H1 (cell line): ENCODE results near the gene CLDN7. TPM values are rescaled to one million over a fixed set of nuclear protein-coding genes. Genes with fewer than 3 reads are reported as not detected.

ENCODE experiments used
- BCL11A ChIP-seq, 2 experiments: IDR thresholded peaks; one replicate each; pipeline ENCODE4 v1.6.1; 2011; ENCODE audit warnings: low read depth in 2 of 2, low read length in 2 of 2, mild to moderate bottlenecking in 2 of 2
- CBX8 ChIP-seq: fragments of 300-800, 300-1000 bp; sonication (generic); IDR thresholded peaks from 2 replicates; pipeline ENCODE4 v1.7.1; 2016; ENCODE audit warnings: low read depth, low read length, borderline replicate concordance
- E2F6 ChIP-seq: IDR thresholded peaks from 2 replicates; pipeline ENCODE4 v1.6.1; 2012; ENCODE audit warnings: inconsistent platforms
- EP300 ChIP-seq, 2 experiments: IDR thresholded peaks; 1 replicate in 1 of 2; 2 replicates in 1 of 2; pipeline ENCODE4 v1.6.1; 2011 to 2012; ENCODE audit warnings: low read depth in 2 of 2, low read length in 2 of 2, mild to moderate bottlenecking in 2 of 2, borderline replicate concordance in 1 of 2, inconsistent platforms in 1 of 2, moderate library complexity in 1 of 2
- GABPA ChIP-seq: IDR thresholded peaks from 2 replicates; pipeline ENCODE4 v1.6.1; 2011; ENCODE audit warnings: mild to moderate bottlenecking, low read length, moderate library complexity, borderline replicate concordance; ENCODE audit not compliant: insufficient read depth
- JUND ChIP-seq: IDR thresholded peaks from 2 replicates; pipeline ENCODE4 v1.6.1; 2011; ENCODE audit warnings: mild to moderate bottlenecking, improper control_type of control experiment, low read length
- KDM4A ChIP-seq: IDR thresholded peaks from one replicate; pipeline ENCODE4 v1.7.1; 2012; ENCODE audit warnings: low read depth, mild to moderate bottlenecking, moderate library complexity, low read length, inconsistent platforms; ENCODE audit not compliant: severe bottlenecking
- MAFK ChIP-seq: IDR thresholded peaks from 2 replicates; pipeline ENCODE4 v1.6.1; 2012; ENCODE audit warnings: low read depth, mild to moderate bottlenecking, improper control_type of control experiment, low read length
- NANOG ChIP-seq: IDR thresholded peaks from 2 replicates; pipeline ENCODE4 v1.6.1; 2011; ENCODE audit warnings: low read length, low read depth, mild to moderate bottlenecking, inconsistent platforms; ENCODE audit not compliant: insufficient read depth, poor library complexity, severe bottlenecking
- POLR2A ChIP-seq, 2 experiments: IDR thresholded peaks; 1 replicate in 1 of 2; 2 replicates in 1 of 2; pipeline ENCODE4 v1.6.1; 2011; ENCODE audit warnings: low read depth in 2 of 2, low read length in 2 of 2, mild to moderate bottlenecking in 2 of 2; ENCODE audit errors: control extremely low read depth in 1 of 2
- RAD21 ChIP-seq, 2 experiments: IDR thresholded peaks in 1 of 2; conservative IDR thresholded peaks in 1 of 2; 2 replicates each; pipeline ENCODE4 v1.6.1; 2011; ENCODE audit warnings: low read depth in 2 of 2, low read length in 2 of 2, improper control_type of control experiment in 1 of 2, inconsistent platforms in 1 of 2, mild to moderate bottlenecking in 1 of 2, moderate library complexity in 1 of 2
- RNF2 ChIP-seq: fragments of 200-900, 300-1000 bp; sonication (generic); IDR thresholded peaks from 2 replicates; pipeline ENCODE4 v1.7.1; 2016; ENCODE audit warnings: borderline replicate concordance, low read depth, mild to moderate bottlenecking, antibody characterized with exemption, low read length; ENCODE audit not compliant: poor library complexity, severe bottlenecking; ENCODE audit errors: missing control alignments
- SAP30 ChIP-seq: fragments of 300-600 bp; sonication (generic); IDR thresholded peaks from 2 replicates; pipeline ENCODE4 v1.7.1; 2012; ENCODE audit warnings: low read length, moderate library complexity, mild to moderate bottlenecking, inconsistent platforms; ENCODE audit not compliant: insufficient read depth, insufficient replicate concordance
- SIN3A ChIP-seq, 2 experiments: IDR thresholded peaks in 1 of 2; conservative IDR thresholded peaks in 1 of 2; 2 replicates each; pipeline ENCODE4 v1.6.1; 2011 to 2012; ENCODE audit warnings: low read length in 2 of 2, improper control_type of control experiment in 1 of 2, low read depth in 1 of 2, mild to moderate bottlenecking in 1 of 2
- SIX5 ChIP-seq: IDR thresholded peaks from 2 replicates; pipeline ENCODE4 v1.6.1; 2011; ENCODE audit warnings: mild to moderate bottlenecking, low read depth, low read length
- SP4 ChIP-seq: IDR thresholded peaks from 2 replicates; pipeline ENCODE4 v1.6.1; 2012; ENCODE audit warnings: low read length, inconsistent platforms
- SRF ChIP-seq: IDR thresholded peaks from 2 replicates; pipeline ENCODE4 v1.6.1; 2011; ENCODE audit warnings: mild to moderate bottlenecking, low read depth, low read length, moderate library complexity
- TAF1 ChIP-seq: IDR thresholded peaks from 2 replicates; pipeline ENCODE4 v1.6.1; 2011; ENCODE audit warnings: mild to moderate bottlenecking, low read depth, low read length
- TCF12 ChIP-seq: IDR thresholded peaks from 2 replicates; pipeline ENCODE4 v1.6.1; 2011; ENCODE audit warnings: low read depth, mild to moderate bottlenecking, low read length
- USF2 ChIP-seq: IDR thresholded peaks from 2 replicates; pipeline ENCODE4 v1.6.1; 2011; ENCODE audit warnings: low read length, improper control_type of control experiment
- YY1 ChIP-seq: IDR thresholded peaks from 2 replicates; pipeline ENCODE4 v1.6.1; 2011; ENCODE audit warnings: low read depth, mild to moderate bottlenecking, low read length
- polyA plus RNA-seq, 7 experiments: library from polyadenylated mRNA; depleted of rRNA in 3 of 7; stranded (reverse) in 5 of 7; unstranded in 2 of 7; fragments of >200 nt in 5 of 7; fragments of 200-250 nt in 2 of 7; gene quantifications; 1 replicate in 5 of 7; 2 replicates in 1 of 7; 4 replicates in 1 of 7; pipeline versions ENCODE4 v1.2.1 to v1.2.3, GENCODE V29; 2011 to 2013; ENCODE audit warnings: missing spikeins in 2 of 7, mixed read lengths in 2 of 7
- total RNA-seq: library from RNA; stranded (reverse); fragmentation: NEBNext Ultra II Directional; extraction: Animal tissue kit (Norgen Biotek cat#: 25700); gene quantifications from 2 replicates; pipeline ENCODE4 v1.2.1, GENCODE V29; 2021

The CLDN7 gene
- total and polyA plus RNA-seq, 2 of the 8 experiments (the other 6 are each of a cell fraction or from before 2014, with no cell fraction given), result 118 to 119 TPM

- TF ChIP-seq JUND (peak; percentile 72; the same call in 1 of the 2 replicates), GABPA (peak; percentile 61; the same call in 1 of the 2 replicates), NANOG (no peak), KDM4A (no peak), SRF (no peak), POLR2A (IDR thresholded peaks at IDR 0.05; ENCODE audit: control extremely low read depth in 1 of 2, low read depth in 2 of 2, low read length in 2 of 2) (no peak), CBX8 (no peak), SIX5 (no peak), SP4 (peak; percentile 59; the same call in 1 of the 2 replicates), BCL11A (IDR thresholded peaks at IDR 0.05; ENCODE audit: low read depth in 2 of 2, low read length in 2 of 2) (no peak), MAFK (no peak), TCF12 (peak; percentile 70; the same call in 1 of the 2 replicates), YY1 (peak; percentile 67; the same call in 1 of the 2 replicates), E2F6 (peak; percentile 94), RAD21 (IDR thresholded peaks at IDR 0.05 in 1 of 2, conservative IDR thresholded peaks at IDR 0.05 in 1 of 2; ENCODE audit: low read depth in 2 of 2, low read length in 2 of 2) (peak; percentile 93 to 95), EP300 (IDR thresholded peaks at IDR 0.05; ENCODE audit: borderline replicate concordance in 1 of 2, low read depth in 2 of 2, low read length in 2 of 2) (peak in 1 of 2 experiments; percentile 83; a peak in 2 of 3 replicates), TAF1 (no peak), SAP30 (no peak), USF2 (peak; percentile 69; the same call in 1 of the 2 replicates), SIN3A (conservative IDR thresholded peaks at IDR 0.05 in 1 of 2, IDR thresholded peaks at IDR 0.05 in 1 of 2; ENCODE audit: low read depth in 1 of 2, low read length in 2 of 2) (peak; percentile 73 to 77; a peak in 2 of 4 replicates), RNF2 (no peak)
Measured at GRCh38 chr17:7296189-7296861, 34.0 kb upstream of the CLDN7 start (continued).
